Endodermal cell (in vitro differentiated cells): Measurements from ENCODE around the gene COL6A3. TPM values are rescaled to one million over a fixed set of nuclear protein-coding genes. Genes with fewer than 3 reads are reported as not detected.

Source experiments
- DNase-seq: peaks from one replicate; pipeline ENCODE4 v3.0.0-alpha.2; 2017
- H3K27ac ChIP-seq: 2 replicates; pipeline ENCODE4 v1.5.1; 2013; ENCODE audit warnings: mild to moderate bottlenecking, low read depth, low read length, moderate library complexity
- H3K27me3 ChIP-seq: 2 replicates; pipeline ENCODE4 v1.6.1; 2013; ENCODE audit warnings: mild to moderate bottlenecking, low read length, moderate library complexity; ENCODE audit not compliant: insufficient read depth, control insufficient read depth, poor library complexity, severe bottlenecking
- H3K36me3 ChIP-seq: 2 replicates; pipeline ENCODE4 v1.7.0; 2013; ENCODE audit warnings: mild to moderate bottlenecking, low read length, moderate library complexity; ENCODE audit not compliant: control insufficient read depth, insufficient read depth
- H3K4me1 ChIP-seq: one replicate; pipeline ENCODE4 v1.7.0; 2013; ENCODE audit warnings: low read length; ENCODE audit not compliant: control insufficient read depth, insufficient read depth
- H3K4me3 ChIP-seq: 2 replicates; pipeline ENCODE4 v1.5.1; 2013; ENCODE audit warnings: mild to moderate bottlenecking, low read length, moderate library complexity
- H3K9ac ChIP-seq: 2 replicates; pipeline ENCODE4 v1.6.1; 2013; ENCODE audit warnings: mild to moderate bottlenecking, low read length, moderate library complexity; ENCODE audit not compliant: poor library complexity, severe bottlenecking; ENCODE audit errors: extremely low read depth
- H3K9me3 ChIP-seq: 2 replicates; pipeline ENCODE4 v1.6.1; 2013; ENCODE audit warnings: mild to moderate bottlenecking, low read length, moderate library complexity; ENCODE audit not compliant: control insufficient read depth
- H3K27ac Mint-ChIP-seq: 2 replicates; pipeline ENCODE4 v1.8.0; 2020; ENCODE audit warnings: mixed read lengths
- H3K27me3 Mint-ChIP-seq: 2 replicates; pipeline ENCODE4 v1.8.0; 2021; ENCODE audit warnings: mild to moderate bottlenecking, mixed read lengths; ENCODE audit not compliant: insufficient read depth
- H3K36me3 Mint-ChIP-seq: 2 replicates; pipeline ENCODE4 v1.8.0; 2020; ENCODE audit warnings: low read depth, mixed read lengths
- H3K4me1 Mint-ChIP-seq: 2 replicates; pipeline ENCODE4 v1.8.0; 2020; ENCODE audit warnings: mixed read lengths
- H3K4me3 Mint-ChIP-seq: 2 replicates; pipeline ENCODE4 v1.8.0; 2020; ENCODE audit warnings: mild to moderate bottlenecking, moderate library complexity, mixed read lengths
- H3K9me3 Mint-ChIP-seq: 2 replicates; pipeline ENCODE4 v1.8.0; 2020; ENCODE audit warnings: mild to moderate bottlenecking, mixed read lengths
- CTCF ChIP-seq: fragments of 200-600 bp; sonication (generic); conservative IDR thresholded peaks from 2 replicates; pipeline ENCODE4 v1.5.0; 2021; ENCODE audit warnings: antibody characterized with exemption, mild to moderate bottlenecking
- WGBS, 2 experiments: methylation state at CpG; one replicate each; pipeline versions ENCODE4 v1.1.5 to v1.1.7; 2013; ENCODE audit warnings: missing lambda C conversion rate in 2 of 2, mixed read lengths in 1 of 2; ENCODE audit not compliant: insufficient coverage in 1 of 2, insufficient read length in 1 of 2; 5-methylcytosine and 5-hydroxymethylcytosine counted together
- total RNA-seq, 2 donors: library from RNA; stranded (reverse); fragmentation: NEBNext Ultra II Directional in 1 of 2; extraction: Animal tissue kit (Norgen Biotek cat#: 25700) in 1 of 2; gene quantifications; 2 replicates in 1 of 2; 3 replicates in 1 of 2; pipeline ENCODE4 v1.2.1, GENCODE V29; 2021

The COL6A3 gene
- total RNA-seq, 2 donors from 2014 or later, result 0.40 to 1.2 TPM

- DNase-seq, result no peak
- no peak overlapping the region for H3K27ac Mint-ChIP-seq
- 96 to 100% methylated on average over 1 to 4 of the region's 4 CpGs for WGBS, 2 experiments
Measured at GRCh38 chr2:237459226-237459625, 45.3 kb upstream of the COL6A3 start.

GRCh38 chr2:237458519-237458918, 44.6 kb upstream of the COL6A3 start:
- H3K36me3 ChIP-seq, result no peaks in the 10 kb centered on the region
- Mint-ChIP-seq H3K4me1 (no peaks in the 10 kb centered on the region), H3K36me3 (no peaks in the 10 kb centered on the region), H3K9me3 (peaks cover 8% of the 10 kb centered on the region), H3K27me3 (peaks cover 10% of the 10 kb centered on the region), H3K27ac (no peak overlapping the region), H3K4me3 (no peak overlapping the region)
- H3K27ac ChIP-seq, result no peak overlapping the region
- 88 to 100% methylated on average over 1 of the region's 1 CpG for WGBS, 2 experiments
- no peak overlapping the region for H3K9ac ChIP-seq
- H3K4me1 ChIP-seq, result no peaks in the 10 kb centered on the region
- DNase-seq, result no peak
- no peak overlapping the region for H3K4me3 ChIP-seq
- H3K27me3 ChIP-seq, result no peaks in the 10 kb centered on the region
- no peaks in the 10 kb centered on the region for H3K9me3 ChIP-seq
- no peak for TF ChIP-seq CTCF

More at GRCh38 chr2:237459226-237459625, 45.3 kb upstream of the COL6A3 start:
- H3K36me3 ChIP-seq, result no peaks in the 10 kb centered on the region
- Mint-ChIP-seq H3K27me3 (peaks cover 10% of the 10 kb centered on the region), H3K9me3 (peaks cover 7% of the 10 kb centered on the region), H3K4me1 (no peaks in the 10 kb centered on the region), H3K4me3 (no peak overlapping the region), H3K36me3 (no peaks in the 10 kb centered on the region)
- no peaks in the 10 kb centered on the region for H3K9me3 ChIP-seq
- no peaks in the 10 kb centered on the region for H3K4me1 ChIP-seq
- no peak for TF ChIP-seq CTCF
- H3K27ac ChIP-seq, result no peak overlapping the region
- no peak overlapping the region for H3K9ac ChIP-seq
- no peak overlapping the region for H3K4me3 ChIP-seq
- H3K27me3 ChIP-seq, result no peaks in the 10 kb centered on the region

- Mint-ChIP-seq H3K27me3 (peaks cover 10% of the 10 kb centered on the region), H3K9me3 (peaks cover 6% of the 10 kb centered on the region), H3K4me1 (no peaks in the 10 kb centered on the region), H3K27ac (no peak overlapping the region), H3K36me3 (no peaks in the 10 kb centered on the region), H3K4me3 (no peak overlapping the region)
- Histone ChIP-seq H3K27me3 (no peaks in the 10 kb centered on the region), H3K4me3 (no peak overlapping the region), H3K27ac (no peak overlapping the region), H3K9me3 (no peaks in the 10 kb centered on the region), H3K4me1 (no peaks in the 10 kb centered on the region), H3K9ac (no peak overlapping the region), H3K36me3 (no peaks in the 10 kb centered on the region)
- TF ChIP-seq CTCF, result no peak
- DNase-seq, result no peak
- WGBS, 2 experiments, result 86 to 90% methylated on average over 1 to 2 of the region's 2 CpGs
Measured at GRCh38 chr2:237457388-237457941, 43.5 kb upstream of the COL6A3 start.
